ENCODE measurements around the gene ARPC4. TPM values are rescaled to one million over a fixed set of nuclear protein-coding genes. Genes with fewer than 3 reads are reported as not detected.

ARPC4 gene
- 100 to 1,000 TPM; 134 to 146 TPM for total RNA-seq
- polyA plus RNA-seq, result 100 to 1,000 TPM; 201 to 229 (median 225) TPM
- 44.3 to 86.1 (median 50.0) reads per million in 6 experiments for total RNA-seq

- Mint-ChIP-seq H3K36me3 (peaks cover 10 to 57% (median 17%) of the 10 kb centered on the region in 3 donors), H3K27me3 (no peaks in the 10 kb centered on the region), H3K4me1 (peaks cover 36 to 78% (median 73%) of the 10 kb centered on the region in 4 donors), H3K9me3 (no peaks in the 10 kb centered on the region), H3K27ac (peak within 1 kb of the TSS; percentile 95 to 100 (median 99)), H3K4me3 (peak within 1 kb of the TSS; percentile 91 to 100 (median 96))
- POLR2A ChIA-PET, result interaction anchor here (0.6 to 3.5 kb wide), 30 partner anchors 9 to 1851 kb away, joined by 3 to 47 read pairs (median 4); partner anchors contain the start of genes BRPF1, CRELD1, EMC3 and FANCD2
- peak; percentile 85 to 98 (median 89) for DNase-seq
- ATAC-seq, result peak; percentile 86 to 87
Observed at GRCh38 chr3:9792405-9793160, at the start of gene ARPC4, which contains the start of gene TADA3. ARPC4 (plus strand) TSS chr3:9793082; CDS start chr3:9793122, 40 bp downstream. TADA3 (minus strand) TSS chr3:9792473; CDS start chr3:9791466, 1,007 bp downstream.

- H3K27me3 Mint-ChIP-seq, result no peaks in the 10 kb centered on the region
Observed at GRCh38 chr3:9743548-9743947, 49.3 kb upstream of the ARPC4 start.

GRCh38 chr3:9744162-9744561 lies 48.7 kb upstream of the ARPC4 start:
- no peak for ATAC-seq
- POLR2A ChIA-PET, result interaction anchor here (0.5 to 1.7 kb wide), 3 partner anchors 9 to 45 kb away, joined by 4 to 5 read pairs (median 5); no protein-coding TSS in a partner anchor
- H3K4me1 Mint-ChIP-seq, result peaks cover 2 to 13% (median 9%) of the 10 kb centered on the region in 4 donors
- DNase-seq, result no peak
- H3K27me3 Mint-ChIP-seq, result no peaks in the 10 kb centered on the region
- H3K36me3 Mint-ChIP-seq, result peaks cover 0 to 94% (median 13%) of the 10 kb centered on the region in 3 donors
- peak overlapping the region in 2 of 10 donors; percentile 31 to 71 for H3K27ac Mint-ChIP-seq
- no peak overlapping the region for H3K4me3 Mint-ChIP-seq
- H3K9me3 Mint-ChIP-seq, result no peaks in the 10 kb centered on the region

More at GRCh38 chr3:9743548-9743947, 49.3 kb upstream of the ARPC4 start:
- Mint-ChIP-seq H3K9me3 (no peaks in the 10 kb centered on the region), H3K4me1 (peaks cover 0 to 13% (median 8%) of the 10 kb centered on the region in 4 donors), H3K27ac (peak overlapping the region in 1 of 10 donors; percentile 47), H3K36me3 (peaks cover 5 to 94% (median 18%) of the 10 kb centered on the region in 3 donors), H3K4me3 (no peak overlapping the region)
- ATAC-seq, result no peak
- no peak for DNase-seq
- POLR2A ChIA-PET, result interaction anchor here (1.7 kb wide), 1 partner anchor 11 kb away, joined by 5 read pairs; no protein-coding TSS in a partner anchor

- DNase-seq, result no peak
- H3K4me3 Mint-ChIP-seq, result no peak overlapping the region
- no peaks in the 10 kb centered on the region for H3K27me3 Mint-ChIP-seq
- no peak for ATAC-seq
- no peak overlapping the region for H3K27ac Mint-ChIP-seq
- H3K4me1 Mint-ChIP-seq, result peaks cover 12 to 22% (median 16%) of the 10 kb centered on the region in 4 donors
- POLR2A ChIA-PET, result interaction anchor here (1.0 to 1.9 kb wide), 2 partner anchors 14 to 47 kb away, joined by 3 to 14 read pairs; partner anchors contain the start of genes ARPC4 and BRPF1
- no peaks in the 10 kb centered on the region for H3K9me3 Mint-ChIP-seq
- peaks cover 0 to 80% (median 8%) of the 10 kb centered on the region in 3 donors for H3K36me3 Mint-ChIP-seq
Observed at GRCh38 chr3:9745521-9745920, 47.4 kb upstream of the ARPC4 start.

GRCh38 chr3:9746330-9746729 lies 46.6 kb upstream of the ARPC4 start:
- Mint-ChIP-seq H3K4me1 (peaks cover 14 to 31% (median 24%) of the 10 kb centered on the region in 4 donors), H3K4me3 (no peak overlapping the region), H3K27me3 (no peaks in the 10 kb centered on the region), H3K27ac (peak overlapping the region in 2 of 10 donors; percentile 7 to 73), H3K9me3 (no peaks in the 10 kb centered on the region), H3K36me3 (peaks cover 0 to 72% (median 6%) of the 10 kb centered on the region in 3 donors)
- no peak for ATAC-seq
- DNase-seq, result no peak
- POLR2A ChIA-PET, result interaction anchor here (1.0 to 1.9 kb wide), 2 partner anchors 15 to 46 kb away, joined by 3 to 14 read pairs; partner anchors contain the start of genes ARPC4 and BRPF1

GRCh38 chr3:9747267-9747666 lies 45.6 kb upstream of the ARPC4 start:
- Mint-ChIP-seq H3K36me3 (peaks cover 0 to 69% (median 6%) of the 10 kb centered on the region in 3 donors), H3K27me3 (no peaks in the 10 kb centered on the region), H3K27ac (peak overlapping the region in 1 of 10 donors; percentile 29), H3K9me3 (no peaks in the 10 kb centered on the region), H3K4me3 (no peak overlapping the region), H3K4me1 (peaks cover 19 to 37% (median 32%) of the 10 kb centered on the region in 4 donors)
- ATAC-seq (no peak), DNase-seq (no peak)
- POLR2A ChIA-PET, result interaction anchor here (5.5 kb wide), 1 partner anchor 14 kb away, joined by 52 read pairs; the partner anchor contains the start of gene BRPF1

GRCh38 chr3:9748031-9748430 lies 44.9 kb upstream of the ARPC4 start:
- DNase-seq (no peak), ATAC-seq (no peak)
- peak overlapping the region in 3 of 10 donors; percentile 38 to 62 (median 44) for H3K27ac Mint-ChIP-seq
- H3K4me1 Mint-ChIP-seq, result peaks cover 19 to 36% (median 32%) of the 10 kb centered on the region in 4 donors
- no peaks in the 10 kb centered on the region for H3K27me3 Mint-ChIP-seq
- H3K36me3 Mint-ChIP-seq, result peaks cover 0 to 66% (median 6%) of the 10 kb centered on the region in 3 donors
- H3K9me3 Mint-ChIP-seq, result no peaks in the 10 kb centered on the region
- POLR2A ChIA-PET, result interaction anchor here (5.5 kb wide), 1 partner anchor 15 kb away, joined by 52 read pairs; the partner anchor contains the start of gene BRPF1
- H3K4me3 Mint-ChIP-seq, result peak overlapping the region in 2 of 10 donors; percentile 39 to 40

- Mint-ChIP-seq H3K27ac (peak overlapping the region; percentile 90 to 98 (median 93)), H3K4me1 (peaks cover 19 to 43% (median 41%) of the 10 kb centered on the region in 4 donors), H3K9me3 (no peaks in the 10 kb centered on the region), H3K27me3 (no peaks in the 10 kb centered on the region), H3K36me3 (peaks cover 0 to 62% (median 4%) of the 10 kb centered on the region in 3 donors), H3K4me3 (peak overlapping the region; percentile 91 to 99 (median 96))
- DNase-seq (no peak), ATAC-seq (no peak)
- POLR2A ChIA-PET, result interaction anchor here (0.6 to 5.5 kb wide), 8 partner anchors 9 to 184 kb away, joined by 3 to 52 read pairs (median 4); partner anchors contain the start of genes ARPC4, BRPF1, CRELD1 and JAGN1
Observed at GRCh38 chr3:9749296-9749644, 43.6 kb upstream of the ARPC4 start.

- Mint-ChIP-seq H3K36me3 (peaks cover 0 to 62% (median 3%) of the 10 kb centered on the region in 3 donors), H3K27me3 (no peaks in the 10 kb centered on the region), H3K27ac (peak within 1 kb of the TSS; percentile 90 to 98 (median 93)), H3K4me1 (peaks cover 22 to 50% (median 47%) of the 10 kb centered on the region in 4 donors), H3K4me3 (peak within 1 kb of the TSS; percentile 91 to 99 (median 96)), H3K9me3 (no peaks in the 10 kb centered on the region)
- DNase-seq (peak; percentile 80 to 98 (median 94)), ATAC-seq (peak; percentile 95 to 96)
- POLR2A ChIA-PET, result interaction anchor here (0.6 to 5.5 kb wide), 11 partner anchors 10 to 184 kb away, joined by 3 to 52 read pairs (median 4); partner anchors contain the start of genes ARPC4, BRPF1, CRELD1 and JAGN1
Observed at GRCh38 chr3:9749645-9750555, 43.0 kb upstream of the ARPC4 start, which contains the start of gene OGG1. OGG1 (plus strand) TSS chr3:9749952; CDS start chr3:9750287, 335 bp downstream.

- Mint-ChIP-seq H3K27me3 (no peaks in the 10 kb centered on the region), H3K9me3 (no peaks in the 10 kb centered on the region), H3K36me3 (peaks cover 0 to 59% (median 3%) of the 10 kb centered on the region in 3 donors), H3K4me3 (peak overlapping the region; percentile 91 to 99 (median 96)), H3K27ac (peak overlapping the region; percentile 90 to 98 (median 93)), H3K4me1 (peaks cover 23 to 53% (median 50%) of the 10 kb centered on the region in 4 donors)
- POLR2A ChIA-PET, result interaction anchor here (0.8 to 5.5 kb wide), 7 partner anchors 13 to 183 kb away, joined by 3 to 52 read pairs (median 5); partner anchors contain the start of genes ARPC4, BRPF1, CRELD1 and TADA3
- DNase-seq (peak in 1 of 10 donors; percentile 12), ATAC-seq (no peak)
Observed at GRCh38 chr3:9750556-9751411, 42.1 kb upstream of the ARPC4 start.
